Heart left ventricle (tissue), 16 donors: Measurements from ENCODE around the gene ADI1. TPM values are rescaled to one million over a fixed set of nuclear protein-coding genes. Genes with fewer than 3 reads are reported as not detected.

Source experiments
- ATAC-seq, 4 donors: fragments of 200-7000 bp; cut with Tn5 transposase; one replicate each; pipeline ENCODE4 v1.9.1; 2020 to 2022; ENCODE audit warnings: moderate library complexity in 4 of 4, mild to moderate bottlenecking in 3 of 4, moderate number of reproducible peaks in 1 of 4
- DNase-seq, 5 donors: peaks; one replicate each; pipeline ENCODE4 v3.0.0-alpha.2; 2020
- H3K27ac ChIP-seq, 12 donors: fragments of 200-600 bp; sonication (generic) in 4 of 12; one replicate each; pipeline versions ENCODE4 v1.5.0 to v1.8.0; 2016 to 2022; ENCODE audit warnings: mild to moderate bottlenecking in 2 of 12
- H3K27me3 ChIP-seq, 9 donors: fragments of 200-600 bp; sonication (generic) in 2 of 9; one replicate each; pipeline versions ENCODE4 v1.5.1 to v1.8.0; 2016 to 2022; ENCODE audit warnings: mild to moderate bottlenecking in 3 of 9
- H3K36me3 ChIP-seq, 9 donors: fragments of 200-600 bp; sonication (generic) in 2 of 9; one replicate each; pipeline versions ENCODE4 v1.5.0 to v1.8.0; 2018 to 2022; ENCODE audit warnings: mild to moderate bottlenecking in 2 of 9
- H3K4me1 ChIP-seq, 12 donors: fragments of 200-600 bp; sonication (generic) in 4 of 12; one replicate each; pipeline versions ENCODE4 v1.5.0 to v1.8.0; 2016 to 2022; ENCODE audit warnings: mild to moderate bottlenecking in 3 of 12
- H3K4me3 ChIP-seq, 12 donors: fragments of 200-600 bp; sonication (generic) in 4 of 12; one replicate each; pipeline versions ENCODE4 v1.5.0 to v1.8.0; 2017 to 2022; ENCODE audit warnings: mild to moderate bottlenecking in 9 of 12, moderate library complexity in 4 of 12
- H3K9me3 ChIP-seq, 12 donors: fragments of 200-600 bp; sonication (generic) in 4 of 12; one replicate each; pipeline versions ENCODE4 v1.5.0 to v1.8.0; 2016 to 2022; ENCODE audit warnings: mild to moderate bottlenecking in 1 of 12
- POLR2A ChIP-seq, 2 donors: fragments of 450-650 bp; IDR thresholded peaks; one replicate each; pipeline ENCODE4 v1.6.1; 2017; ENCODE audit warnings: antibody characterized with exemption in 2 of 2, mild to moderate bottlenecking in 2 of 2, moderate library complexity in 2 of 2
- WGBS, 4 donors: extraction: QIAGEN DNeasy Blood & Tissue Kit in 2 of 4; methylation state at CpG; one replicate each; pipeline versions ENCODE4 v1.1.5 to v1.1.7; 2013 to 2018; 5-methylcytosine and 5-hydroxymethylcytosine counted together
- intact Hi-C, 10 donors: fragments of 100-400 bp; cut with DNase I; formaldehyde crosslinking; loops; one replicate each; pipeline versions ENCODE4 v1.11.1 to v1.14.2; 2022
- polyA plus RNA-seq, 2 donors: library from polyadenylated mRNA; stranded (reverse); fragments of 200-250 nt; gene quantifications; one replicate each; pipeline ENCODE4 v1.2.3, GENCODE V29; 2013
- total RNA-seq, 9 donors: library from RNA; depleted of rRNA in 2 of 9; stranded (reverse); fragments of >200 nt in 2 of 9; fragmentation: NEBNext Ultra II Directional in 3 of 9; extraction: Animal tissue kit (Norgen Biotek cat#: 25700) in 3 of 9; gene quantifications; one replicate each; pipeline versions ENCODE4 v1.1.0 to v1.2.4, GENCODE V29; 2016 to 2023
- TF ChIP-seq, protein P1 (sequence below), 12 donors: fragments of 200-600 bp; sonication (generic) in 4 of 12; IDR thresholded peaks; one replicate each; pipeline versions ENCODE4 v1.5.0 to v1.8.0; 2018 to 2022; ENCODE audit warnings: antibody characterized with exemption in 12 of 12, mild to moderate bottlenecking in 5 of 12
- donor health status: ischemic (EF 13 %, LVEDD 7.1; RV severe dilation, severe dysfunction).
- donor health status: healthy with polysubstance abuse.
- donor health status: DM: no; HTN: yes; CAD: no.
- donor health status: DM: no; HTN: no; CAD: no.
- donor health status: ischemic (EF 25% LVEDD 6.9; RV normal size, moderate dysfunction).
- donor health status: ischemic (EF 25% LVEDD 5.7; RV mildly dilated, moderate dysfunction).
- donor health status: healthy.
- donor health status: DM: yes; HTN: yes; CAD: no.
- donor health status: ischemic (EF 35%, LVEDD 5.7; RV mildly dilated, moderate dysfunction).
- donor health status: nonischemic (EF 11% LVEDD 7.7; RV severe dilation, severe dysfunction).
- donor health status: DM: yes; HTN: yes; CAD: no.
- donor health status: PGD.
- donor health status: ischemic (EF 29% LVEDD 5.4; RV normal size, mild dysfunction).
- donor health status: nonischemic (EF 23%, LVEDD 6.1; RV moderate dilation, normal function).

Gene ADI1
- total and polyA plus RNA-seq, 11 donors = 69.2 to 200 (median 166) TPM

- intact Hi-C loops = no loop called here
- Histone ChIP-seq H3K4me3 (peak overlapping the region in 6 of 12 donors; percentile 4 to 38 (median 19)), H3K4me1 (peaks cover 0 to 16% (median 0%) of the 10 kb centered on the region in 12 donors), H3K27ac (peak overlapping the region in 1 of 12 donors; percentile 63), H3K27me3 (no peaks in the 10 kb centered on the region), H3K36me3 (peaks cover 0 to 36% (median 27%) of the 10 kb centered on the region in 9 donors), H3K9me3 (peaks cover 0 to 4% (median 0%) of the 10 kb centered on the region in 12 donors)
- TF ChIP-seq, protein P1, sequence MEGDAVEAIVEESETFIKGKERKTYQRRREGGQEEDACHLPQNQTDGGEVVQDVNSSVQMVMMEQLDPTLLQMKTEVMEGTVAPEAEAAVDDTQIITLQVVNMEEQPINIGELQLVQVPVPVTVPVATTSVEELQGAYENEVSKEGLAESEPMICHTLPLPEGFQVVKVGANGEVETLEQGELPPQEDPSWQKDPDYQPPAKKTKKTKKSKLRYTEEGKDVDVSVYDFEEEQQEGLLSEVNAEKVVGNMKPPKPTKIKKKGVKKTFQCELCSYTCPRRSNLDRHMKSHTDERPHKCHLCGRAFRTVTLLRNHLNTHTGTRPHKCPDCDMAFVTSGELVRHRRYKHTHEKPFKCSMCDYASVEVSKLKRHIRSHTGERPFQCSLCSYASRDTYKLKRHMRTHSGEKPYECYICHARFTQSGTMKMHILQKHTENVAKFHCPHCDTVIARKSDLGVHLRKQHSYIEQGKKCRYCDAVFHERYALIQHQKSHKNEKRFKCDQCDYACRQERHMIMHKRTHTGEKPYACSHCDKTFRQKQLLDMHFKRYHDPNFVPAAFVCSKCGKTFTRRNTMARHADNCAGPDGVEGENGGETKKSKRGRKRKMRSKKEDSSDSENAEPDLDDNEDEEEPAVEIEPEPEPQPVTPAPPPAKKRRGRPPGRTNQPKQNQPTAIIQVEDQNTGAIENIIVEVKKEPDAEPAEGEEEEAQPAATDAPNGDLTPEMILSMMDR (IDR thresholded peaks at IDR 0.05) = no peak
- TF ChIP-seq POLR2A (IDR thresholded peaks at IDR 0.05) = no peak
- ATAC-seq = peak; percentile 85 to 97 (median 92)
- WGBS, 4 donors = 62 to 90% (median 73%) methylated on average over 24 to 30 of the region's 30 CpGs
- peak; percentile 62 to 96 (median 89) for DNase-seq
Measured at GRCh38 chr2:3483227-3483985, 35.9 kb downstream of the ADI1 start.

DNA sequence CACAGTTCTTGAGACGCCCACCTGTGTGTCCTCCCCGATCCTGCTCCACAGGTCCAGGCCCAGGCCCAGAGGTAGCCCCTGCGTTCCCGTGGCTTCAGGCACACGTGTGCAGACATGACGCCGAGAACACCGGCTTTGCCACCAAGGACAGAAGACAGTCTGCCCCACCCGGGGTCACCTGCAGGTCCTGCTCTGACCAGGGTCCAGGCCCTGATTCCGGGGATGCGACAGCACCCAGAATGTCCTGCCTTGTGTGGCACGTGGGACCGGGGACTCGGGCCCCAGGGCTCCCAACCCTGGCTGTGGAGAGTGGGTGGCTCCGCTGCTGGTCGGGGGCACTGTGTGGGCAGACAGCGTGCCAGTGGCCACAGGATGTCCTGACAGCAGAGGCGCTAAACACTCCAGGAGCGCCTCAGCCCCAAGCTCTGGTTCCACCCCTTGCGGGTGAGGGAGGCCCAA is 36.9 kb downstream of the ADI1 start:
- H3K4me3 ChIP-seq = no peak overlapping the region
- H3K36me3 ChIP-seq = peaks cover 0 to 45% (median 36%) of the 10 kb centered on the region in 9 donors
- TF ChIP-seq, protein P1 (IDR thresholded peaks at IDR 0.05) = no peak
- TF ChIP-seq POLR2A (IDR thresholded peaks at IDR 0.05) = no peak
- peak in 1 of 5 donors; percentile 58 for DNase-seq
- H3K9me3 ChIP-seq = peaks cover 0 to 4% (median 0%) of the 10 kb centered on the region in 12 donors
- intact Hi-C loops = no loop called here
- H3K27ac ChIP-seq = peak overlapping the region in 1 of 12 donors; percentile 63
- no peak for ATAC-seq
- 95 to 96% (median 96%) methylated on average over 18 to 20 of the region's 20 CpGs for WGBS, 4 donors
- peaks cover 0 to 6% (median 0%) of the 10 kb centered on the region in 12 donors for H3K4me1 ChIP-seq
- no peaks in the 10 kb centered on the region for H3K27me3 ChIP-seq

DNA sequence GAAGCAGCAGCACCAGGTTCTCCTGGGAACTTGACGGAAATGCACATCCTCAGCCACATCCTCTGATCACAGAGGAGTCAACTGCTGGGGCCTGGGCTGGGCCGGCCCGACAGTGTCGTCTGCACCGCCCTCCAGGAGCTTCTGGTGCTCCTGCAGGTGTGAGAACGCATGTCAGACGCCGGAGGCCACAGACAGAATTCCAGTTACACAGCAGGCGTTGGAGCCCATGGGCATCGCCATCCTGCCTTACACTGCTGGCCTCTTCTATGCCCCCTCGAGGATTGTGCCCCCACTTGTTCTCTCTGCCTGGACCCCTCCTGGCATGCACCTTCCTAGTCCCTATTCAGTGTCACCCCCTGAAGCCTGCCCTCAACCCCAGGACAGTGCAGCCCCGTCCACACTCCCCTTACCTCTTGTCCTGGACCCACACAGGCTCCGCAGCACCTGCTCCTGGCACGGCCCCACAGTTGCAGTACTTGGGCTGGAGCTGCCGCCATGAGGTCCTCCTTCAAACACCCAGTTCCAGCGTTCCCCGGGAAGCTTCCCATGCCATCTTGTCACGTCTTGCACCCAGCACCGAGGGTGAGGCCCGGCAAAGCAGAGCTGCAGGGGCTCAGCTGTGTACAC is 37.5 kb downstream of the ADI1 start:
- 92 to 95% (median 93%) methylated on average over 20 of the region's 20 CpGs for WGBS, 4 donors
- Histone ChIP-seq H3K27ac (no peak overlapping the region), H3K36me3 (peaks cover 0 to 48% (median 36%) of the 10 kb centered on the region in 9 donors)

More for the DNA sequence above, 37.5 kb downstream of the ADI1 start:
- no peaks in the 10 kb centered on the region for H3K9me3 ChIP-seq
- no peak for TF ChIP-seq POLR2A (IDR thresholded peaks at IDR 0.05)
- TF ChIP-seq, protein P1 (IDR thresholded peaks at IDR 0.05) = no peak
- ATAC-seq (no peak), DNase-seq (peak in 1 of 5 donors; percentile 54)
- H3K4me3 ChIP-seq = no peak overlapping the region
- no peaks in the 10 kb centered on the region for H3K27me3 ChIP-seq
- intact Hi-C loops = no loop called here
- peaks cover 0 to under 1% (median 0%) of the 10 kb centered on the region in 12 donors for H3K4me1 ChIP-seq
